Measurements from ENCODE around the gene PSMB7.

GRCh38 chr9:124415102-124415851 is at the start of gene PSMB7:
- TF ChIP-seq CTCF (IDR thresholded peaks at IDR 0.05): peak; percentile 89
- TF ChIP-seq EZH2 (IDR thresholded peaks at IDR 0.05; ENCODE audit: borderline replicate concordance, insufficient read depth, low read depth, low read length, poor library complexity, severe bottlenecking): no peak

Measured in B cell (primary cell).